Loucy (cell line): ENCODE results near the gene CKS1B.
"Not testable (repeated sequence)": the region's sequence is repeated elsewhere in the genome, so short reads cannot be mapped to it uniquely, and the experiment has no call there.

ENCODE experiments used
- H2AFZ ChIP-seq: fragments of 200-600 bp; sonication (generic); 2 replicates; pipeline ENCODE4 v1.6.0; 2016; ENCODE audit warnings: antibody characterized with exemption, mild to moderate bottlenecking, low read length, moderate library complexity
- H3F3A ChIP-seq: fragments of 200-600 bp; 2 replicates; pipeline ENCODE4 v1.6.0; 2016; ENCODE audit warnings: antibody characterized with exemption, low read depth, mild to moderate bottlenecking
- H3K27me3 ChIP-seq: fragments of 200-600 bp; sonication (generic); 2 replicates; pipeline ENCODE4 v1.6.1; 2014; ENCODE audit warnings: low read length, mild to moderate bottlenecking; ENCODE audit not compliant: insufficient read depth, poor library complexity, severe bottlenecking
- H3K36me3 ChIP-seq: fragments of 200-600 bp; sonication (generic); 2 replicates; pipeline ENCODE4 v1.6.1; 2016; ENCODE audit warnings: low read length; ENCODE audit not compliant: insufficient read depth
- H3K4me1 ChIP-seq: fragments of 200-600 bp; sonication (generic); 2 replicates; pipeline ENCODE4 v1.5.1; 2014; ENCODE audit warnings: low read length, mild to moderate bottlenecking; ENCODE audit not compliant: insufficient read depth, poor library complexity, severe bottlenecking
- H3K4me2 ChIP-seq: fragments of 200-600 bp; sonication (generic); 2 replicates; pipeline ENCODE4 v1.6.0; 2014; ENCODE audit warnings: antibody characterized with exemption, low read length, low read depth, mild to moderate bottlenecking; ENCODE audit not compliant: poor library complexity, severe bottlenecking
- H3K4me3 ChIP-seq: fragments of 200-600 bp; sonication (generic); 2 replicates; pipeline ENCODE4 v1.5.1; 2014; ENCODE audit warnings: low read length, mild to moderate bottlenecking, mixed read lengths; ENCODE audit not compliant: poor library complexity, severe bottlenecking
- H3K79me2 ChIP-seq: fragments of 200-600 bp; sonication (generic); 2 replicates; pipeline ENCODE4 v1.6.1; 2014; ENCODE audit warnings: low read length; ENCODE audit not compliant: insufficient read depth
- H3K9ac ChIP-seq: fragments of 200-600 bp; sonication (generic); 2 replicates; pipeline ENCODE4 v1.6.0; 2014; ENCODE audit warnings: mild to moderate bottlenecking, low read depth, low read length, moderate library complexity; ENCODE audit not compliant: poor library complexity, severe bottlenecking
- H3K9me2 ChIP-seq: fragments of 200-600 bp; sonication (generic); replicated peaks from 2 replicates; pipeline ENCODE4 v1.6.1; 2016; ENCODE audit warnings: low read depth, low read length, mixed read lengths
- H3K9me3 ChIP-seq: fragments of 200-600 bp; sonication (generic); 2 replicates; pipeline ENCODE4 v1.6.1; 2014; ENCODE audit warnings: mild to moderate bottlenecking, antibody characterized with exemption, low read length, low read depth; ENCODE audit not compliant: insufficient read depth
- H4K20me1 ChIP-seq: fragments of 200-600 bp; sonication (generic); 2 replicates; pipeline ENCODE4 v1.6.0; 2014; ENCODE audit warnings: antibody characterized with exemption, low read length, mild to moderate bottlenecking; ENCODE audit not compliant: insufficient read depth, poor library complexity, severe bottlenecking
- CTCF ChIP-seq: fragments of 200-600 bp; sonication (generic); conservative IDR thresholded peaks from 2 replicates; pipeline ENCODE4 v1.5.1; 2014; ENCODE audit warnings: mild to moderate bottlenecking, antibody characterized with exemption, low read length
- EZH2phosphoT487 ChIP-seq: fragments of 200-600 bp; IDR thresholded peaks from 2 replicates; pipeline ENCODE4 v1.6.1; 2018; ENCODE audit warnings: antibody characterized with exemption, mild to moderate bottlenecking, moderate library complexity, borderline replicate concordance

Gene CKS1B

GRCh38 chr1:154994591-154994990 lies 20.1 kb downstream of the CKS1B start:
- no peaks in the 10 kb centered on the region for H3K9me2 ChIP-seq
- H3K4me2 ChIP-seq, result no peak overlapping the region
- no peaks in the 10 kb centered on the region for H3K36me3 ChIP-seq
- peaks cover 23% of the 10 kb centered on the region for H3K4me1 ChIP-seq
- no peak overlapping the region for H2AFZ ChIP-seq
- TF ChIP-seq CTCF, result no peak
- TF ChIP-seq EZH2phosphoT487, result no peak
- no peak overlapping the region for H3K4me3 ChIP-seq
- H3F3A ChIP-seq, result peaks cover 10% of the 10 kb centered on the region
- H3K9ac ChIP-seq, result no peak overlapping the region
- H4K20me1 ChIP-seq, result no peaks in the 10 kb centered on the region
- H3K27me3 ChIP-seq, result no peaks in the 10 kb centered on the region
- H3K9me3 ChIP-seq, result no peaks in the 10 kb centered on the region
- H3K79me2 ChIP-seq, result no peaks in the 10 kb centered on the region

- Histone ChIP-seq H3F3A (peaks cover 17% of the 10 kb centered on the region), H3K4me1 (peaks cover 27% of the 10 kb centered on the region)
- not testable (repeated sequence) for H3K79me2 ChIP-seq, H3K27me3 ChIP-seq, H3K9ac ChIP-seq, H3K36me3 ChIP-seq, H2AFZ ChIP-seq, H3K4me2 ChIP-seq, H3K4me3 ChIP-seq, H4K20me1 ChIP-seq, H3K9me3 ChIP-seq, H3K9me2 ChIP-seq
- TF ChIP-seq CTCF, result peak; percentile 33
Measured at GRCh38 chr1:154995301-154995983, 21.0 kb downstream of the CKS1B start.

GRCh38 chr1:154996966-154997701 lies 22.7 kb downstream of the CKS1B start:
- no peaks in the 10 kb centered on the region for H3K9me3 ChIP-seq
- peak overlapping the region; percentile 37 for H3K4me2 ChIP-seq
- H2AFZ ChIP-seq, result no peak overlapping the region
- H4K20me1 ChIP-seq, result no peaks in the 10 kb centered on the region
- H3K9ac ChIP-seq, result peak overlapping the region; percentile 24
- H3K79me2 ChIP-seq, result no peaks in the 10 kb centered on the region
- TF ChIP-seq EZH2phosphoT487 (no peak), CTCF (no peak)
- H3K9me2 ChIP-seq, result no peaks in the 10 kb centered on the region
- peaks cover 31% of the 10 kb centered on the region for H3K4me1 ChIP-seq
- no peak overlapping the region for H3K4me3 ChIP-seq
- no peaks in the 10 kb centered on the region for H3K36me3 ChIP-seq
- H3F3A ChIP-seq, result peaks cover 21% of the 10 kb centered on the region
- H3K27me3 ChIP-seq, result no peaks in the 10 kb centered on the region
